Gastroesophageal sphincter (tissue), 4 donors: ENCODE results near the gene KAZN. TPM values are rescaled to one million over a fixed set of nuclear protein-coding genes. Genes with fewer than 3 reads are reported as not detected.

ENCODE experiments used
- ATAC-seq: fragments of 150-250 bp; one replicate; pipeline ENCODE4 v1.9.1; 2016; ENCODE audit warnings: mild to moderate bottlenecking, moderate library complexity
- H3K27ac ChIP-seq, 4 donors: fragments of 200-600 bp; sonication (generic) in 3 of 4; 1 replicate in 3 of 4; 2 replicates in 1 of 4; pipeline ENCODE4 v1.5.1; 2016 to 2019
- H3K27me3 ChIP-seq: fragments of 200-600 bp; sonication (generic); one replicate; pipeline ENCODE4 v1.5.1; 2019
- H3K36me3 ChIP-seq, 2 donors: fragments of 200-600 bp; sonication (generic); one replicate each; pipeline ENCODE4 v1.5.1; 2019; ENCODE audit warnings: control low read depth in 1 of 2
- H3K4me1 ChIP-seq, 3 donors: fragments of 200-600 bp; sonication (generic); 1 replicate in 2 of 3; 2 replicates in 1 of 3; pipeline ENCODE4 v1.5.1; 2016 to 2019; ENCODE audit warnings: control low read depth in 2 of 3
- H3K4me3 ChIP-seq, 2 donors: fragments of 200-600 bp; sonication (generic); one replicate each; pipeline ENCODE4 v1.5.1; 2019; ENCODE audit warnings: mild to moderate bottlenecking in 1 of 2, moderate library complexity in 1 of 2
- H3K9me3 ChIP-seq, 3 donors: fragments of 200-600 bp; sonication (generic); one replicate each; pipeline ENCODE4 v1.5.1; 2017 to 2019; ENCODE audit warnings: control low read depth in 2 of 3
- CTCF ChIP-seq, 4 experiments: fragments of 200-600 bp in 2 of 4; fragments of 450-650 bp in 2 of 4; sonication (generic) in 1 of 4; IDR thresholded peaks; one replicate each; pipeline ENCODE4 v1.5.1; 2017 to 2019; ENCODE audit warnings: antibody characterized with exemption in 4 of 4, mild to moderate bottlenecking in 2 of 4, moderate library complexity in 2 of 4
- EP300 ChIP-seq: sonication (generic); formaldehyde crosslinking; IDR thresholded peaks from one replicate; pipeline ENCODE4 v1.6.1; 2017; ENCODE audit warnings: antibody characterized with exemption, mild to moderate bottlenecking
- POLR2A ChIP-seq, 2 donors: fragments of 450-650 bp; IDR thresholded peaks; one replicate each; pipeline ENCODE4 v1.6.1; 2017; ENCODE audit warnings: antibody characterized with exemption in 2 of 2, mild to moderate bottlenecking in 2 of 2, moderate library complexity in 1 of 2
- POLR2AphosphoS5 ChIP-seq: sonication (generic); formaldehyde crosslinking; IDR thresholded peaks from one replicate; pipeline ENCODE4 v1.6.1; 2017; ENCODE audit warnings: antibody characterized with exemption
- WGBS, 2 donors: methylation state at CpG; one replicate each; pipeline ENCODE4 v1.1.5; 2018; ENCODE audit warnings: low coverage in 1 of 2; 5-methylcytosine and 5-hydroxymethylcytosine counted together
- total RNA-seq, 4 donors: library from RNA; depleted of rRNA; stranded (reverse); fragments of >200 nt; gene quantifications; one replicate each; pipeline ENCODE4 v1.1.0, GENCODE V29; 2016

Gene KAZN
- total RNA-seq, 4 donors from 2014 or later: 6.5 to 16.6 (median 11.5) TPM

GRCh38 chr1:14760780-14761179 is 162.3 kb downstream of the KAZN start:
- TF ChIP-seq CTCF (IDR thresholded peaks at IDR 0.05) (no peak), POLR2A (IDR thresholded peaks at IDR 0.05) (no peak), EP300 (no peak)
- peaks cover 29% of the 10 kb centered on the region for H3K27me3 ChIP-seq
- no peak overlapping the region for H3K27ac ChIP-seq
- H3K4me3 ChIP-seq: no peak overlapping the region
- H3K36me3 ChIP-seq: no peaks in the 10 kb centered on the region
- no peak for ATAC-seq
- 77 to 87% methylated on average over 4 to 5 of the region's 5 CpGs for WGBS, 2 donors
- H3K4me1 ChIP-seq: peaks cover 0 to 18% (median 0%) of the 10 kb centered on the region in 3 donors
- H3K9me3 ChIP-seq: no peaks in the 10 kb centered on the region

DNA sequence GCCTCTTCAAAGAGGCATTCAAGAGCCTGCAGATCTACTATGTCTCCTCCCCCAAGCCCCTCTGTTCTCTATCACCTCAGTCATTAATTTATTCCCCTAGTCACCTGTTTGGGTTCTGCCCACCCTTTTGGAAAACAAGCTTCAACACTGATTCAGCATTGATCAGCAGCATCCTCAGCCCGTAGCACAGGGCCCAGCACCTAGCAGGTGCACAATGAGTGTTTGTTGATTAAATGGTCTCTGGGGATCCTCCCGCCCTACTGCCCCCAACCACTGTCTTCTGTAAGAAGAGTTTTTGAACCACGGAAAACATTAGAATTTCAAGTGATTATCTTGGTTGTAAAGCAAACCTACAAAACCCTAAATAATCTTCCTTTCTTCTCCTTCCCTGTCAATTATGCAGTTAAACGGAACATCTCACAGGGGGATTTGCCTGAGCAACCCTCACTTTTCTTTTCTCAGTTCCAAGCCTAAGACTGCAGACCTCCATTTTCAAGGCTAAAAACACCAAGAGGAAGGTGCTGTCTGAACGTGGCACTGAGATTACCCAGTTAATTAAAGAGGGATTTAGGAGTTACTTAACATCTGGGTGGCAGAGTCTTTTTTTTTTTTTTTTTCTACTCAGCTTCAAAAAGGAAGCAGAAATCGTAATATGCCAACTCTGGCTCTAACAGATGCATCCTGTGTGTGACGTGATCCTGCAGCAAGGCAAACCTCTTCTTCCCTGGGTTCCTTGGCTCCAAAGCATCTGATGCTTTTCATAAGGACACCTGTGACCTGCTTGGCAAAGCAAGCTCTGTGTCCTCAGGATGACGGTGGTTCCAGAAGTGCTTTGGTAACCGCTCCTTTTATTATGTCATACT is 163.0 kb downstream of the KAZN start:
- Histone ChIP-seq H3K27me3 (peaks cover 33% of the 10 kb centered on the region), H3K36me3 (no peaks in the 10 kb centered on the region), H3K9me3 (no peaks in the 10 kb centered on the region), H3K27ac (no peak overlapping the region), H3K4me3 (no peak overlapping the region), H3K4me1 (peaks cover 0 to 10% (median 0%) of the 10 kb centered on the region in 3 donors)
- ATAC-seq: no peak
- TF ChIP-seq POLR2AphosphoS5 (no peak), CTCF (IDR thresholded peaks at IDR 0.05) (no peak), EP300 (no peak), POLR2A (IDR thresholded peaks at IDR 0.05) (no peak)
- 56 to 57% methylated on average over 5 to 7 of the region's 9 CpGs for WGBS, 2 donors

DNA sequence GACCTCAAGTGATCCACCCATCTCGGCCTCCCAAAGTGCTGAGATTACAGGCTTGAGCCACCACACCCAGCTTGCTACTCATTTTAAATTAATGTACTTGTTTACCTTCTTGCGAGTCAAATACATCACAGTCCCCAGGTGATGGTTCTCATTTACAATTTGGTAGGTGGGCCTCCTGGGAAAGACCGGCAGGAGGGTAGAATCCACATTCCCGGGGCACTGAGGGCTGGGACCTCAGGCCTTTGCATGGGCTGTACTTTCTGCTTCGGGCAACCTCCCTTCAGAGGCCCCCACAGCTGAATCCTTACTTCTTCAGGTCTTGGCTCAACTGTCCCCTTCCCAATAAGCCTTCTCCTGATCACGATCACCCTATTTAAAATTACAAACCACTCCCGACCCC is 165.5 kb downstream of the KAZN start:
- WGBS, 2 donors: 87 to 88% methylated on average over 4 to 6 of the region's 7 CpGs
- peaks cover 33% of the 10 kb centered on the region for H3K27me3 ChIP-seq
- no peaks in the 10 kb centered on the region for H3K36me3 ChIP-seq
- ATAC-seq: no peak
- no peaks in the 10 kb centered on the region for H3K9me3 ChIP-seq
- H3K4me1 ChIP-seq: no peaks in the 10 kb centered on the region
- TF ChIP-seq CTCF (IDR thresholded peaks at IDR 0.05) (no peak), EP300 (no peak), POLR2A (IDR thresholded peaks at IDR 0.05) (no peak), POLR2AphosphoS5 (no peak)
- H3K4me3 ChIP-seq: no peak overlapping the region
- H3K27ac ChIP-seq: no peak overlapping the region

- H3K27ac ChIP-seq: no peak overlapping the region
- peaks cover 33% of the 10 kb centered on the region for H3K27me3 ChIP-seq
- 100% methylated on average over 1 to 2 of the region's 8 CpGs for WGBS, 2 donors
- H3K4me3 ChIP-seq: no peak overlapping the region
- ATAC-seq: no peak
- H3K9me3 ChIP-seq: no peaks in the 10 kb centered on the region
- no peaks in the 10 kb centered on the region for H3K36me3 ChIP-seq
- no peaks in the 10 kb centered on the region for H3K4me1 ChIP-seq
- TF ChIP-seq POLR2A (IDR thresholded peaks at IDR 0.05): no peak
- no peak for TF ChIP-seq POLR2AphosphoS5
- no peak for TF ChIP-seq EP300
- TF ChIP-seq CTCF (IDR thresholded peaks at IDR 0.05): no peak
Measured at GRCh38 chr1:14765773-14766172, 167.3 kb downstream of the KAZN start.

GRCh38 chr1:14767075-14767474 is 168.6 kb downstream of the KAZN start:
- 63 to 74% methylated on average over 5 of the region's 5 CpGs for WGBS, 2 donors
- no peak for ATAC-seq
- Histone ChIP-seq H3K27me3 (peaks cover 26% of the 10 kb centered on the region), H3K4me1 (no peaks in the 10 kb centered on the region), H3K27ac (no peak overlapping the region), H3K4me3 (no peak overlapping the region), H3K36me3 (no peaks in the 10 kb centered on the region), H3K9me3 (no peaks in the 10 kb centered on the region)
- TF ChIP-seq POLR2A (IDR thresholded peaks at IDR 0.05): no peak
- no peak for TF ChIP-seq EP300
- TF ChIP-seq POLR2AphosphoS5: no peak
- TF ChIP-seq CTCF (IDR thresholded peaks at IDR 0.05): no peak
